ENCODE measurements around the gene RNH1. TPM values are rescaled to one million over a fixed set of nuclear protein-coding genes. Genes with fewer than 3 reads are reported as not detected.
"Not testable (repeated sequence)": the region's sequence is repeated elsewhere in the genome, so short reads cannot be mapped to it uniquely, and the experiment has no call there.

Gene RNH1
- total RNA-seq, 4 donors from 2014 or later, result 191 to 259 (median 231) TPM

DNA sequence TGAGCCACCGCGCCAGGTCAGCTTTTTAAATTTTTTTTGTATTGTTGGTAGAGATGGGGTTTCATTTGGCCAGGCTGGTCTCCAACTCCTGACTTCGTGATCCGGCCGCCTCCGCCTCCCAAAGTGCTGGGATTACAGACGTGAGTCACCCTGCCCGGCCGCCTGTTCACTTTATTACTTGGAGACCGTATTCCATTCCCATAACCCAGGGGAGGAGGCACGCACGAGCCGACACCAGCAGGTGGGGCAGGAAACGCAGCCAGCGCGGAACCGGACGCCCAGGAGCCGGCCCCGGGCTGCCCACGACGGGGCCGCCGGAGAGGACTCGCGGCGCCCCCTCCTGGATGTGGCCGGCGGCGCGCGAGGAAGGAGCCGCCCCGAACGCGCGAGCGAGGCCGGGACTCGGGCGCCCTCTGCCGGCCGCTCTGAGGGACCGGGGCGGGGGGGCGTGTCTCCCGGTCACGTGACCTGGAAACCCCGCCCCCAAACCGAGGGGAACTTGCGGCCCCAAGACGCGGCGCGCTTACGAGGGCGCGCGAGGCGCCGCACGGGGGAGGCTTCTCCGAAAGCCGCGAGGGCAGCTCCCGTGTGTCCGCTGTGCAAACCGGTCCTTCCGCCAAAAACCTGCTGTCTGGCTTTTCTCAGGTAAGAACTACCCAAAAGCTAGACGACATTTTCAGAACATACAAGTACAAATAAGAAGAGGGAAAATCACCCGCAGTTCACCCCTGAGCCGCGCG lies 11.6 kb upstream of the RNH1 start:
- no peak for TF ChIP-seq POLR2A (IDR thresholded peaks at IDR 0.05)
- TF ChIP-seq, protein P1, sequence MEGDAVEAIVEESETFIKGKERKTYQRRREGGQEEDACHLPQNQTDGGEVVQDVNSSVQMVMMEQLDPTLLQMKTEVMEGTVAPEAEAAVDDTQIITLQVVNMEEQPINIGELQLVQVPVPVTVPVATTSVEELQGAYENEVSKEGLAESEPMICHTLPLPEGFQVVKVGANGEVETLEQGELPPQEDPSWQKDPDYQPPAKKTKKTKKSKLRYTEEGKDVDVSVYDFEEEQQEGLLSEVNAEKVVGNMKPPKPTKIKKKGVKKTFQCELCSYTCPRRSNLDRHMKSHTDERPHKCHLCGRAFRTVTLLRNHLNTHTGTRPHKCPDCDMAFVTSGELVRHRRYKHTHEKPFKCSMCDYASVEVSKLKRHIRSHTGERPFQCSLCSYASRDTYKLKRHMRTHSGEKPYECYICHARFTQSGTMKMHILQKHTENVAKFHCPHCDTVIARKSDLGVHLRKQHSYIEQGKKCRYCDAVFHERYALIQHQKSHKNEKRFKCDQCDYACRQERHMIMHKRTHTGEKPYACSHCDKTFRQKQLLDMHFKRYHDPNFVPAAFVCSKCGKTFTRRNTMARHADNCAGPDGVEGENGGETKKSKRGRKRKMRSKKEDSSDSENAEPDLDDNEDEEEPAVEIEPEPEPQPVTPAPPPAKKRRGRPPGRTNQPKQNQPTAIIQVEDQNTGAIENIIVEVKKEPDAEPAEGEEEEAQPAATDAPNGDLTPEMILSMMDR (IDR thresholded peaks at IDR 0.05), result peak; percentile 31 to 98 (median 96)
- Histone ChIP-seq H3K9me3 (no peaks in the 10 kb centered on the region), H3K4me1 (peaks cover 0 to 4% of the 10 kb centered on the region in 2 donors), H3K36me3 (no peaks in the 10 kb centered on the region), H3K27ac (peak overlapping the region in 1 of 3 donors; percentile 63), H3K4me3 (replicated peaks in 1 of 3) (no peak overlapping the region), H3K27me3 (no peaks in the 10 kb centered on the region)
- peak; percentile 74 to 79 for DNase-seq
- intact Hi-C loops (cut with DNase I), result no loop called here
- 26 to 33% methylated on average over 31 to 35 of the region's 74 CpGs for WGBS, 2 donors

DNA sequence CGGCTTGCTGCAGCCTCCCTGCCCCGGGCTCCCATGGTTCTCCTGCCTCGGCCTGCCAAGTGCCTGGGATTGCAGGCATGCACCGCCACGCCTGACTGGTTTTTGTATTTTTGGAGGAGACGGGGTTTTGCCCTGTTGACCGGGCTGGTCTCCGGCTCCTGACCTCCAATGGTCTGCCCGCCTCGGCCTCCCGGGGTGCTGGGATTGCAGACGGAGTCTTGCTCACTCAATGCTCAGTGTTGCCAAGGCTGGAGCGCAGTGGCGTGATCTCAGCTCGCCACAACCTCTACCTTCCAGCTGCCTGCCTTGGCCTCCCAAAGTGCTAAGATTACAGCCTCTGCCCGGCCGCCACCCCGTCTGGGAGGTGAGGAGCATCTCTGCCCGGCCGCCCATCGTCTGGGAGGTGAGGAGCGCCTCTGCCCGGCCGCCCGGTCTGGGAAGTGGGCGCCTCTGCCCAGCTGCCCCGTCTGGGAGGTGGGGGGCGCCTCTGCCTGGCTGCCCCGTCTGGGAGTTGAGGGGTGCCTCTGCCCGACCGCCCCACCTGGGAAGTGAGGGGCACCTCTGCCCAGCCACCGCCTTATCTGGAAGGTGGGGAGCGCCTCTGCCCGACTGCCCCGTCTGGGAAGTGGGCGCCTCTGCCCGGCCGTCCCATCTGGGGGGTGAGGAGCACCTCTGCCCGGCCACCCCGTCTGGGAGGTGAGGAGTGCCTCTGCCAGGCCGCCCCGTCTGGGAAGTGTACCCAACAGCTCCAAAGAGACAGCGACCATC lies 10.1 kb upstream of the RNH1 start:
- H3K9me3 ChIP-seq; H3K4me1 ChIP-seq; intact Hi-C loops (cut with DNase I); H3K27me3 ChIP-seq; H3K27ac ChIP-seq; DNase-seq; H3K4me3 ChIP-seq (replicated peaks in 1 of 3); H3K36me3 ChIP-seq: not testable (repeated sequence)
- 87 to 92% methylated on average over 27 to 43 of the region's 43 CpGs for WGBS, 2 donors

DNA sequence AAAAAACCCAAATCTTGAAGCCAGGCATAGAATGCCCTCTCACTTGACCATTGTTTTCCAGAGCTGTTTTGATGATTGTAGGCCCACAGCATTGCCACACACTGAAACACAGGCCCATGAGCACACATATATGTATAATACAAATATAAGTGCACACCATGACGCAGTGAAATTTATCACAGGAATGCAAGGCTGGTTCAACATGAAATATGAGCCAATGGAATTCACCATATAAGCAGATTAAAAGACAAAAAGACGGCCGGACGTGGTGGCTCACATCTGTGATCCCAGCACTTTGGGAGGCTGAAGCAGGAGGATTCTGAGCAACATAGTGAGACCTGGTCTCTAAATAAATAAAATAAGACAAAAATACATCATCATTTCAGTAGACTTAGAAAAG lies 9.4 kb upstream of the RNH1 start:
- intact Hi-C loops (cut with DNase I), result no loop called here

DNA sequence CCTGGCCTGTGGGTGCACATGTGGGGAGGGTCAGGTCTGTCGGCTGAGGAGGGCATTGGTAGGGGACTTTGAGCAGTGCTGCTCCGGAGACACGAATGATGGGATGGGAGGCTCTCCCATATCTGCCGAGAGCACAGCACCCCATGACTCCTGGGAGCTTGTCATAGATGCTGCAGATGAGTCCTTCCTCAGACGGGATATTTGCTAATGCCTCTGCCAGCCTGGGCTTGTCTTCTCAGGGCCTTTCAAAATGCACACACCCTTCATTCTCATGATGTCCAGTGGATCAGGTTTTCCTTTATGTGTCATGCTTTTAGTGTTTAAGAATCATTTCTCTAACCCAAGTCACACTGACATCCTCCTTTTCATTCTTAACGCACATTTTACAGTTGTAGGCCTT lies 8.1 kb upstream of the RNH1 start:
- WGBS, 2 donors, result 89 to 90% methylated on average over 6 of the region's 6 CpGs
- no peak overlapping the region for H3K27ac ChIP-seq
- peaks cover 0 to 3% of the 10 kb centered on the region in 2 donors for H3K36me3 ChIP-seq

More for the DNA sequence above, 9.4 kb upstream of the RNH1 start:
- Histone ChIP-seq H3K4me3 (replicated peaks in 1 of 3) (no peak overlapping the region), H3K9me3 (no peaks in the 10 kb centered on the region), H3K4me1 (peaks cover 0 to 4% of the 10 kb centered on the region in 2 donors), H3K27ac (no peak overlapping the region), H3K27me3 (no peaks in the 10 kb centered on the region), H3K36me3 (no peaks in the 10 kb centered on the region)
- 97 to 98% methylated on average over 4 of the region's 4 CpGs for WGBS, 2 donors
- no peak for DNase-seq
- TF ChIP-seq, protein P1 (IDR thresholded peaks at IDR 0.05), result no peak
- no peak for TF ChIP-seq POLR2A (IDR thresholded peaks at IDR 0.05)

DNA sequence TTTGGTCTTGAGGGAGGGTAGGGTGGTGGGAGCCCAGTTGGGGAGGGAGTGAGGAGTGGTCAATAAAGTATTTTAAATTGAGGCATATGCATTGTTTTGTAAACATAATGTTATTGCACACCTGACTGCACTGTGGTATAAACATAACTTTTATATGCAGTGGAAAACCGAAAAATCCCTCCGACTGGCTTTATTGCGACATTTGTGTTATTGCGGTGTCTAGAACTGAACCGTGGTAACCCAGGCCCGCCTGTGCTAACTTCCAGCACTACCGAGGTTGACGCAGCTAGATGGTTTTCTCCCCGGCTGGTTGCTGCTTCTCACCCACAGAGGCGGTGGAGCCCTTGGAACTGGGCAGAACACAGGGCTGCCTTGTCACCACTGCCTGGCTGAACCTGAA lies 7.6 kb upstream of the RNH1 start:
- no peak for TF ChIP-seq POLR2A (IDR thresholded peaks at IDR 0.05)
- TF ChIP-seq, protein P1 (IDR thresholded peaks at IDR 0.05), result no peak
- H3K4me3 ChIP-seq (replicated peaks in 1 of 3), result no peak overlapping the region
- WGBS, 2 donors, result 96 to 99% methylated on average over 10 of the region's 10 CpGs
- no peaks in the 10 kb centered on the region for H3K27me3 ChIP-seq
- H3K27ac ChIP-seq, result no peak overlapping the region
- H3K36me3 ChIP-seq, result peaks cover 0 to 6% of the 10 kb centered on the region in 2 donors
- peaks cover 0 to 4% of the 10 kb centered on the region in 2 donors for H3K4me1 ChIP-seq
- DNase-seq, result no peak
- intact Hi-C loops (cut with DNase I), result no loop called here
- H3K9me3 ChIP-seq, result no peaks in the 10 kb centered on the region

More for the DNA sequence above, 8.1 kb upstream of the RNH1 start:
- no peaks in the 10 kb centered on the region for H3K9me3 ChIP-seq
- DNase-seq, result no peak
- TF ChIP-seq, protein P1 (IDR thresholded peaks at IDR 0.05), result no peak
- no peak for TF ChIP-seq POLR2A (IDR thresholded peaks at IDR 0.05)
- no peak overlapping the region for H3K4me3 ChIP-seq (replicated peaks in 1 of 3)
- intact Hi-C loops (cut with DNase I), result no loop called here
- H3K4me1 ChIP-seq, result peaks cover 0 to 4% of the 10 kb centered on the region in 2 donors
- H3K27me3 ChIP-seq, result no peaks in the 10 kb centered on the region

All from thyroid gland (tissue), 4 donors.